Adrenal gland (tissue), 5 donors: Measurements from ENCODE around the gene KNTC1.
A peak's percentile ranks its signal among the peaks of the same experiment; 100 is the strongest.

ENCODE experiments used
- CTCF ChIP-seq, 6 experiments: fragments of 450-650 bp in 4 of 6; fragments of 200-600 bp in 2 of 6; sonication (generic) in 1 of 6; IDR thresholded peaks; 1 replicate in 5 of 6; 2 replicates in 1 of 6; pipeline versions ENCODE4 v1.5.1 to v1.8.0; 2016 to 2021; ENCODE audit warnings: antibody characterized with exemption in 6 of 6, mild to moderate bottlenecking in 2 of 6, moderate library complexity in 1 of 6
- POLR2A ChIP-seq, 2 donors: fragments of 450-650 bp; IDR thresholded peaks; one replicate each; pipeline ENCODE4 v1.6.1; 2017; ENCODE audit warnings: antibody characterized with exemption in 2 of 2, mild to moderate bottlenecking in 2 of 2, moderate library complexity in 1 of 2
- donor health status: DM: no; HTN: no; CAD: no.

- TF ChIP-seq CTCF (IDR thresholded peaks at IDR 0.05) (peak in 3 of 6 experiments; percentile 18 to 37 (median 35)), POLR2A (IDR thresholded peaks at IDR 0.05) (peak; percentile 94 to 99)
Observed at GRCh38 chr12:122500685-122501488, 26.2 kb upstream of the KNTC1 start, which contains the start of gene ZCCHC8.
